Medulla oblongata (tissue), 1 donor: Measurements from ENCODE around the gene TRPM3.
A peak's percentile ranks its signal among the peaks of the same experiment; 100 is the strongest.
"Not testable (repeated sequence)": the region's sequence is repeated elsewhere in the genome, so short reads cannot be mapped to it uniquely, and the experiment has no call there.

ENCODE experiments used
- DNase-seq: peaks from one replicate; pipeline ENCODE4 v3.0.0-alpha.2; 2015; ENCODE audit errors: extremely low spot score

TRPM3 gene

DNA sequence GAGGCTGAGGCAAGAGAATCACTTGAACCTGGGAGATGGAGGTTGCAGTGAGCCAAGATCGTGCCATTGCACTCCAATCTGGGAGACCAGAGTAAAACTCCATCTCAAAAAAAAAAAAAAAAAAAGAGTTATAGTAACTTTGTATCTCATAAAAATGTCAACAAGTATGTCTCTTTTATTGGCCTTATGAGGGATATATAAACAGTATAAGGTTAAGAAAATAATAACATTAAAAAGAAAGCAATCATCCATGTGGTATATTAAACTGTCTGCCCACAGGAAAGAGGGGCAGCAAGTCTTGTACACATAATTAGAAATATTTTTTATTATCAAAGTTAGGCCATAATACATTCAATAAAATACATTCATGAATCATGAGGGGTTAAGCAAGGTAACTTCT, 447.6 kb downstream of the TRPM3 start:
- DNase-seq, result no peak

DNA sequence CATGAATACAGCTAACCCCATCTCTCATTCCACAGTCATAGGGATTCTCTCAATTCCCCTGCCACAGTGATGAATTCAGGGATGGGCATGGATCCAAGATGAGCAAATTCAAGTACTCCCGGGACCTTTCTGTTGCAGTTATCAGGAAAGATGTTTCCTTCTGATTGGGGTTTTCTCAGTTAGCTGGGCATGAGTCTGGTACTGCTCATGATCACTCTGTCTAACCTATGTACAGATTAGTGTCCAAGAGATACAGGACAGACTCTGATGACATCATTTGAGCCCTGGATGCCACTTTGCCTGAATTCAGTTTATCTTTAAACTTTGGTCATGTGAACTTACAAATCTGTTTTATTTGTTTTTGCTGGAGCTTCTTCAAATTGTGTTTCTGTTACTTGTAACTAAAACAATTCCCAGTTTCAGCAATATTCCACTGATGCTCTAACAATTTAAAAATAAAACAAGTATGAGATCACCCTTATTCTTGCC, 449.2 kb downstream of the TRPM3 start:
- DNase-seq, result peak; percentile 10

DNA sequence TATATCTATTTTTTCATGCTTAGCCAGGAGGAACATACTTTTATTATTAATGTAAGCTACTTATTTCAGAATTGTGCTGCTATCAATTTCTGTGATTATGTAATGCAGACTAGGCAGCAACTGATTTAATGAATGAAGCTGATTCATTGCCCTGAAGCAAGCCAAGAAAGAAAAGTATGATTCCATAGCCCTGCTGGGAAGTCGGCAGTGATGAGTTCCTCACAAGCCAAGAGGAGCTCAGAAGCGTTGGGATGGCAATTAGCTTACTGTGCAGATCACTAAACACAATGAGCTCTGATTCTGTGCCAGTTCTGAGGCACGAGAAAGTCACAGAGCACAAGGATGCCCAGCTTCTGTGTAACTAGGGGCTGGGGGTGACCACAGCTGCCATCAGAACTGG, 452.7 kb downstream of the TRPM3 start:
- DNase-seq, result peak; percentile 72

DNA sequence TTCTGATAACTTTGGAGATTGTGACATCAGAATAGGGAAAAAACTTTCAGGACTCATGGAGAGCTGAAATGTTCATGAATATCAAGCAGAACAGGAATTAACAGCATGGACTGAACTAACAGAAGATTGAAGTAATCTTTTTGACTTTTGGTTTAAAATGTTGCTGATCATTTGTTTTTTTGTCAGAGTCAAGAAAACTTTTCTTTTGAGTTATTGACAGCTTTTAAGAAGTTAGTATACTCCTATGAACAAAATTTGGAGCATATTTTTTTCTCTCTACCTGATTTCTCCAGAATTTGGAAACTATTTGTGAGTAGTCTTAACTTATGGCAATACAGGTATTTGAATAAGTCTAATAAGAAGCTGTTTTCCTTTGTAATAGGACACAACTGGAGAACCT, 462.7 kb downstream of the TRPM3 start:
- no peak for DNase-seq

DNA sequence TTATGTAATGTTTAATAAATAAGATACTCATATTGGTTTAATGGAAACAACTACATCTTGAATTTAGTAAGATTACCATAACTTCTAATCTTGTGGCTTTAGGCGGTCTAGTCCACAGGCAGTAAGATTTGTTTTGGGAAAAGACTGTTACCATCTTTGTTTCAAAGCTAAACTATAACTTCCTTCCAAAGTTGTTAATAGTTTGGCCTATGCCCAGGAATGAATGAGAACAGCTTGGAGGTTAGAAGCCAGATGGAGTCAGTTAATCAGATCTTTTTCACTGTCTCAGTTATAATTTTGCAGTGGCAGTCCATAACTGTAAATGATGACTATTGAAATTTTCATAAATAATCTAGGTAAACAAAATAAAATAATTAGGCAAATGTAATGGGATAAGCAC, 465.1 kb downstream of the TRPM3 start:
- DNase-seq, result no peak

DNA sequence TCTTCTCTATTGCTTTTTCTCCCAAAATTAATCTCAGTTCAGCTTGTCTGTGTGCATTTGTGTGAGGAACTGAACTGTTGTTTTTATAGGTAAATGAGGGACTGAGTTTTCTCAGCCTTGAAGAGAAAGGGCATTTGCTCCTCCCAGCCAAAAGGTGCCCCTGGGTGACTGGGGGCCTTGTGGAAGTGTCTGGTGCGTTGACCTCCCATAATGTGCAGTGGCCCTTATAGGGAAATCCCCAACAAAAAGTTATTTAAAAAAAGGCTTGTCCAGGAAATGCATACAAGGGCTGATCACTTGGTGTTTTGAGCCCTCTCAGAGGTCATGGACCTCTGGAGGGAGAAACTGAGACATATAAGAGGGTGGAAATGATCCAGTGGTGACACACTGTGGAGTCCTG, 467.3 kb downstream of the TRPM3 start:
- DNase-seq, result no peak

DNA sequence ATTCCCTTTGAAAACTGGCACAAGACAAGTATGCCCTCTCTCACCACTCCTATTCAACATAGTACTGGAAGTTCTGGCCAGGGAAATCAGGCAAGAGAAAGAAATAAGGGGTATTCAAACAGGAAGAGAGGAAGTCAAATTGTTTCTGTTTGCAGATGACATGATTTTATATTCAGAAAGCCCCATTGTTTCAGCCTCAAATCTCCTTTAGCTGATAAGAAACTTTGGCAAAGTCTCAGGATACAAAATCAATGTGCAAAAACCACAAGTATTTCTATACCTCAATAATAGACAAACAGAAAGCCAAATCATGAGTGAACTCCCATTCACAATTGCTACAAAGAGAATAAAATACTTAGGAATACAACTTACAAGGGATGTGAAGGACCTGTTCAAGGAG, 476.8 kb downstream of the TRPM3 start:
- DNase-seq, result not testable (repeated sequence)

DNA sequence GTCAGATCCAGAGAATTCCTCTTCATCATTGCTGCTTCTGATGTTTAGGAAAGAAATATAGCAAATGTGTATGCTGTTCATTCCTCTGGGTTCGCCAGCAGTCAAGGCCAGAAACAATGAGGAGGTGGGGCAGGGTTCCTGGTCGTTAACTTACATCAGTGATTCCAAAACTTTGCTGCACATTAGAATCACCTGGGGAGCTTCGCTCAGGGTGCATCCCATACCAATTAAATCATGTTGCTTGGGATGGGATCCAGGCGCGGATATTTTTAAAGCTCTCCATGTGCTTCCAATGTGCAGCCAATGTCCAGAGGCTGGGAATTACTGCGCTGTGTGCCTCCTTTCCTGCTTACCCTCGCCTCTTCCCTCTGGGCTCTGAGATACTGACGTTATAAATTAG, 479.1 kb downstream of the TRPM3 start:
- DNase-seq, result no peak

DNA sequence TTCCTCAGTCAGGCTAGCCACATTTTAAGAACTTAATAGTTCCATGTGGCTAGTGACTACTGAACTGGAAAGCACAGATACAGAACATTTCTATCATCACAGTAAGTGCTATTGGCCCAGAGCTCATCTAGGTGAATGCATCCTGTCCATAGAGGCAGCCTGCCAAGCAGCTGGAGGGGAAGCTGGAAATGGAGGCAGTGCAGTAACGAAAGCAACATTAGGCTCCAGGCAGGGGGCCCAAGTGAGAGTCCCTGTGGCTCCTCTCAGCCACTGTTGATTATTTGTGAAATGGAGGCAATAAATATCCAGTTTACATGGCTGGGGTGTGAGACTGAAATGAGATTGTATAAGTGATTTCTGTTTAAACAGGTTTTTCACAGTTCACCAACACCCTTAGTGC, 479.8 kb downstream of the TRPM3 start:
- DNase-seq, result no peak

DNA sequence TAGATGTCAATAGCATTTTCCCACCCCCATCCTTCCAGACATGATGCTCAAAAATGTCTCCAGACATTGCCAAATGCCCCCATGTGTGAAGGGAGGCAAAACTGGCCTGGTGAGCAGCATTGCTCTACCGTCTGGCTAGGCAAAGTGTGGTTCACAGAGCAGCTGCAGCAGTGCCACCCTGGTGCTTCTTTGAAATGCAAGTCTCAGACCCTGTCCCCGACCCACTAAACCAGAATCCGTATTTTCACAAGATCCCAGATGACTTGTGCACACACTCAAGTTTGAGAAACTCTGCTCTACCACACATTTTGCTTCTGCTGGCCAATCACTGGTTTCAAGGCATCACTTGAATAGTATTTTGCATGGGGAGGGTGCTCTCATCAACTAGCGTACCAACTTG, 480.4 kb downstream of the TRPM3 start:
- DNase-seq, result no peak

DNA sequence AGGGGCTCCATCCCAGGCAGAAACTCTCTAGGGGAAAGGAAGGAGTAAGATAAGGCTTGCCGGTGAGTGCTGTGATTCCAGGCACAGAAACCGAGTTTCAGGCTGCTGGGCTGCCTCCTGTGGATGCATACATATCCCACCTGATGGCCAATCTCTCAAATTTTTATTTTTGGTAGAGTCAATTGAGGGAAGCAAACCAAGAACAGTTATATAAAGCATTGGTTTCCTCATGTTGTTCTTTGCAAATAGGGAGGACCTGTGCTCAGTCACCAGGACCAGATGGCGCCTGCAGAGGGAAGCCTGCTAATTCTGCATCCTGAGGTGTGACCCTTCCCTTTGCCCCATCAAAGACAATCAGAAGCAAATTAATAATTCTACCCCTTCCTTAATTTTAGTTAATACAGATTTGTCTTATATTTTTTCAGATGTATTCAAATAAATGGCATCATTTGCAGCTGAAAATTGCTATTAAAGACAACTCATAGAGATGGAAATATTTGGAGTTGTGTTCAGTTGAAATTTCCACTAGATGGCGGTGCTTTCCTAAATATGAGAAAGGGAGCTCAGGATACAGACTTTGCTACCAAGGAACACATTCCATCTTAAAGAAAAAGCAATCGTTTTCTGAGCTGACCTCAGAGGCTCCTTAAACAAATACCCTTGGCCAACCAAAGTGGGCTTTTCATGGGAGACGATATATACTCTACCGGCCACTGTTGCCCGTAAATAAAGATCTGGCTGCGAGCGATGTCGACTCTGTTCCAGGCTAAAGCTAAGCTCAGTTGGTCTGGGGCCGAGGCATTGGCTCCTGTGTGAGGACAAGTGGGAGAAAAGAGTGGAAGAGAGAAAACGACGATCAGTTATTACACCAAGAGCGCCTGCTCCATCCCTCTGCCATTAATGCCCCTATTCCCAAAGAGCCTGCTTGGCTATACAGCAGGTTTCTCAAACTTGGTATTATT, 481.3 kb downstream of the TRPM3 start:
- peak; percentile 84 for DNase-seq

DNA sequence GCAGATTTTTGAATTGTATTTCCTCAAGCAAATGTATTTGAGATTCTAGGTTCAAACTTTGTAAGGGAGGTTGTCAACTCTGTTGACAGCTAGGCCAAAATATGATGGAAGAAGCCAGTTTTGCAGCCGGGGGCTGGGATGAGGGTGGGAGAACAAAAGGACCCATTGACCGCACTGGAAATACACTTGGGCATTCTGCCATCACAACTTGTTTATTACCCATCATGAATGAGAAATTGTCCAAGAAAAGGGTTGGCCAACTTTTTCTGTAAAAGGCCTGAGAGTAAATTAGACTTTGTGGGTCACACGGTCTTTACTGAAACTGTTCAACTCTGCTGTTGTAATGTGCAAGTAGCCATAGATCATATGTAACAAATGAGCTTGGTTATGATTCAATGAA, 485.6 kb downstream of the TRPM3 start:
- peak; percentile 51 for DNase-seq

DNA sequence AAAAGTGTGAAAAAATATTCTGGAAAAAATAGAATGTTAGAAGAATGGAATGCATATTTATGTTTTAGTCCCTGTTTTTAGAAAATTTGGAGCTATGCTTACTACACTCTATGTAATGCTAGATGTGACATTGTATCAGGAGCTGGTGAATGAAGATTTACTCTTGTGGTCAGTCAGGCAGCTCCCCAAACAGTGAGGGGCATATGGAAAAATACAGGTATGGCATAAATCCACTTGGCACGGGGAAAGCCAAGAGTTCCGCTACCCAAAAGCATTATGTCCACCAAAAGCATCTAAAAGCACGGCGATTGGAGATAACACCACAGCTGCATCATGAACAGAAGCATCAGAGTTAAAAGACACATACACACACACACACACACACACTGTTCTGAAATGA, 486.7 kb downstream of the TRPM3 start:
- DNase-seq, result no peak

DNA sequence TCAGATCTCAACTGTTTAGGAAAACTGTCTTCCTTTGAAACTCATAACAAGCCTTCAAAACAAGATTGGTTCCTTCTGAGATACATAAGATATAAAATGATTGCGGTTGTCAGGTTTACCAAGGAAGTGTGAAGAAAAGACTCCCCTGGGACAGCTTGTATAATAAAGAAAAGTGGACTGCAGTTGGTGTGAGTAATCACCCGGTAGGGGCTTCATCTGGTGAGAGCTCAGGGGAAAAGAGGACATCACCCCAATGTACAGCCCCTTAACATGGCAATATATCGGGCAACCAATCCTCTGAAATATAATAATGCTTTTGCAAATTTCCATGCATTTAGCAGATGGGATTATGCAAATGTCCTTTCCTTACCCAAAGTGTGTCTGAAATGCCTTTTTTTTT, 490.4 kb downstream of the TRPM3 start:
- no peak for DNase-seq

DNA sequence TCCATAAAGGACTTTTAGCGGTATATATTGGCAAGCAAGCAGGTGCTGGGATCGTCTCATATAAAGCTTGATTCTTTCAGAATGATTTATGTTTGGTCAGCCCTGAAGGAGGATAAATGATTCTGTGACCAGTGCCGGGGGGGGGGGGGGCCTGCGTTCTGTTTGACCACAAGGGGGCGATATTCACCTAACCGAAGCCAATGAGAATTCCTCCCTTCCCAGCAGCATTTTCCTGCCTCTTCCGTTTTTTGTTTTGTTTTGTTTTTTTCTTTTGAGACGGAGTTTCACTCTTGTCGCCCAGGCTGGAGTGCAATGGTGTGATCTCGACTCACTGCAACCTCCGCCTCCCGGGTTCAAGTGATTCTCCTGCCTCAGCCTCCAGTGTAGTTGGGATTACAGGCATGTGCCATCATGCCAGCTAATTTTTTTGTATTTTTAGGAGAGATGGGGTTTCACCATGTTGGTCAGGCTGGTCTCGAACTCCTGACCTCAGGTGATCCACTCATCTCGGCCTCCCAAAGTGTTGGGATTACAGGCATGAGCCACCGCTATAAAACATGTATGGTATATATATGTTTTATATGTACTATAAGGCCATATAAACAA, 492.2 kb downstream of the TRPM3 start:
- not testable (repeated sequence) for DNase-seq

DNA sequence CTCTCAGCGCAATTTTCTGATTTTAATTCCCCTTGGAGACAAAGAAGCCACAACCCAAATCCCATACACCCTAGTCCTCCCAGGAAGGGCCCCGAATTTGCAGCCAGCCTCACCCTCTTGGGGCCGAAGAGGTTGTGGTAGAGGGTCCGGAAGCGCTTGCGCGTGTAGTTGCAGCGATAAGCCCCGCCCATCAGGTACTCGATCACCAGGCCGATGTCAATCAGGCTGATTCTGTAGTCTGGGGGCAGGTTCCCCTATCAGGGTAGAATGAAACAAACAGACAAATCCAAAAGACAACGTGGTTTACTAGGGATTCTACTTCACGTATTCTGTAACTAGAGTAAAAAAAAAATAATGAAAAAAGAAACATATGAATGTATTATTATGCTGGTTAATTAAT, 496.3 kb downstream of the TRPM3 start:
- no peak for DNase-seq

DNA sequence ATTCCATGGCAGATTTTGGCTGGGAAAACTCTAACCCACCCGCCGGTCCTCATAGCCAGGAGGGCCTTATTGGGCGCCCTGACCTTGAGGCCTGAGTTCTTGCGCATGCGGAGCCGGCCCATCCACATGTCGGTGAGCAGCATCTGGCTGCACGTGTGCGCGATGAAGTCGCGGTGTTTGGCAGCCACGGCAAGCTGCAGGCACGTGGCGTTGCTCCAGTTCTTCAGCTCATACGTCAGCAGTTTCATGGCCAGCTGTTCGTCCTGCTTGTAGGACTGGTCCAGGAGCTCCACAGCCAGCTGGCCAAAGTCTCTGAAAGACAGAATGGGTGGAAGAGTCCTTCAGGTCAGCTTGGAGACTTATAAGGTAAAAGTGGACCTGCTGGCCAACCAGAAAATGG, 502.6 kb downstream of the TRPM3 start:
- no peak for DNase-seq

DNA sequence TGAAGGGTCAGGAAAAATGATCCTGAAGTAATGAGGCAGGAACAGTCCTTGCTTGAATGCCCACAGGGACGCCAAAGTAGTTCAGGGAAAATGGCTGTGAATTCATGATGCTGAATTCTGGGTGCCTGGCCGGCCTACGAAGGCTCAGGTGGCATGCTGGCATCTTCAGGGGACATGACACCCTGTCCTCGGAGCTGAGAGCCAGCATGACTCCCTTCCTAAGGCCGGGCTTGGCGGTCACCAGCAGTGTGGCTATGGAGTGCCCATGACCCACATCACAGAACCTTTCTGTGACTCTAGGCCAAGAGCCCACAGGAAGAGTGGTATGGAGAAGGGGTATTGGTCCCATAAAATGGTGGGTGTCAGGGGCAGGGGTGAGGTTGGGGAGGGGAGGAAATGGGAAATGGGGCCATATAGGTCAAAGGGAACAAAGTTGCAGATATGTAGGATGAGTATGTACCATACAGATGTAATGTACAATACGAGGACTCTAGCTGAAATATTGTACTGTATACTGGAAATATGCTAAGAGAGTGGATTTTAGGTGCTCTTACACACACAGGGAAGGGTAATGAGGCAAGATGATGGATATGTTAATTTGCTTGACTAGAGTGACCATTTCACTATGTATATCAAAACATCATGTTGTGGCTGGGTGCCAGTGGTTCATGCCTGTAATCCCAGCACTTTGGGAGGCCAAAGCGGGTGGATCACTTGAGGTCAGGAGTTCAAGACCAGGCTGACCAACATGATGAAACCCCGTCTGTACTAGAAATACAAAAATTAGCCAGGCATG, 504.2 kb downstream of the TRPM3 start:
- no peak for DNase-seq

DNA sequence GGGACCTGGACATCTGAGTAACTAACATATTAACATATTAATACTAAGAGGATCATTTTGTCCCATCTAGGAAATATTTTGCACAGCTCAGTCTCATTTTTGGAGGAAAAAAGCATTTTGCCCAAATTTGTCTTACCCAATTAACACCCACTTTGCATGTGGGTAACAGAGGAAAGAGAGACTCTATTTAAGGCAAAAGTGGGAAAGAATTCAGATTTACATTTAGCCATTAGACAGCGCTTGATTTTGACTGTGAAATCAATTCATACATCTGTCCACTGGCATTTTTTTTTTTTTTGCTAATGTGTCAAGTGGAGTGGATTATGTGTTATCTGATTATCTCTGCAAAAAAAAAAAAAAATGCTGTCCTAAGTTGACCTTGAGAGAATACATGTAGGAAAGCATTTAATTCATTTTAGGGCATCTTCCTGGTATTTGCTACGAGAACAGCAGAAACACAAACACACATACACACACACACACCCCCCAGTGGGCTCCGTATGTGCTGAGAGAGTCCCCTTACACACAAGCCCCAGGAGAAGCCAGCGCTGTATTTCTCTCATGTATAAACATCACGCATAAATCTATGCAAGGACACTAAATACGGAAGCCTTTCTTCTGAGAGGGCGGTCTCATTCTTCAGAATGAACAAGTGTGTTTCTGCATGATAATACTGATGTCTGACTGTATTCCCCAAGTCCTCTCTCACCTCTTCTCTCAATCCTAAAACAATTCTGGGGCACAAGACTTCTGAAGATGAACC, 505.0 kb downstream of the TRPM3 start:
- DNase-seq, result no peak

DNA sequence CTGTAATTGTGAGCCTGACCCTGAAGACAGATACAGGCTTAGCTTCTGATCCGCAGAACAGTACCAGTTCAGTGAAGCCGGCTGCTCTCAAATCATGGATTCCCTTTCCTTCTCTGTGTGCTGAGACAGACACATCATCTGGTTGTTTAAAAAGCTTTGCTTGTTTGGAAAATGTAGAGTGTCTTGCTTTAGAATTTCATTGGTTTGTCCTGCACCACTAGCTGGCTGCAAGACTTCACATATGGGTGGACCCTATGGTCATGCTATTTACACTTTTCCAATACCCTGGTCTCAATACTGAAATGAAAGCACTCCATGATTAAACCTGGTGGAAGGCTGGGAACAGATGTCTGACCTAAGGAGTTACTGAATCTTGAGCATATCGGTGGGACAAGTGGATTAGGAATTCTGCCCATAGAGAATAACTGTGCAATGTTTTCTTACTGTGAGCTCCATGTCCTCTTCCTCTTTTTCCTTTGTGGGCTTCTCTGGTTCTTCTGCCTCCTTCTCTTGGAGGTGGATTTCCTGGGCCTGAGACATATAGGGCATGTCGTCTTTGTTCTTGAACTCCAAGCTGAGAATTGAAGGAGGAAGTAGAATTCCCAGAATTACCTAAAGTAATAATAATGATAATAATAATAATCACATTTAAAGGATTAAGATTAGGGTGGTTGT, 505.8 kb downstream of the TRPM3 start:
- no peak for DNase-seq
